A549 (cell line): ENCODE measurements around the gene ZFPL1. TPM values are rescaled to one million over a fixed set of nuclear protein-coding genes. Genes with fewer than 3 reads are reported as not detected.
A peak's percentile ranks its signal among the peaks of the same experiment; 100 is the strongest.

Experiments used
- ATAC-seq, 2 experiments: fragments of 200-7000 bp in 1 of 2; fragments of >200 bp in 1 of 2; cut with Nextera tagmentation in 1 of 2; cut with Tn5 transposase in 1 of 2; 3 replicates each; pipeline versions ENCODE4 v1.8.0 to v1.9.1; 2018 to 2020; ENCODE audit warnings: mild to moderate bottlenecking in 1 of 2, moderate library complexity in 1 of 2
- CTCF ChIA-PET: fragments of 300-600 bp; sonication (Branson Sonifier 250); formaldehyde crosslinking; extraction: SDS; loops from one replicate; lab custom pipeline; 2021; ENCODE audit warnings: antibody characterized with exemption, inconsistent platforms; lab: Yijun Ruan, JAX
- POLR2A ChIA-PET: fragments of 350-600 bp; formaldehyde crosslinking; extraction: SDS; loops from one replicate; lab custom pipeline; 2021; ENCODE audit warnings: antibody characterized with exemption, inconsistent platforms; lab: Yijun Ruan, JAX
- DNase-seq, 2 experiments: peaks; one replicate each; pipeline versions ENCODE4 v3.0.0 to v3.0.0-alpha.2; 2011 to 2016; ENCODE audit warnings: low read depth in 1 of 2, low spot score in 1 of 2
- FAIRE-seq: peaks from 2 replicates; lab custom pipeline; 2011; peaks lifted over from hg19 to GRCh38; lab: Jason Lieb, UNC
- H3K27ac ChIP-seq, 2 experiments: fragments of >200 bp; sonication (Bioruptor Twin); formaldehyde crosslinking; 3 replicates each; pipeline ENCODE4 v1.5.1; 2016 to 2017
- H3K4me1 ChIP-seq: fragments of >200 bp; sonication (Bioruptor Twin); formaldehyde crosslinking; 3 replicates; pipeline ENCODE4 v1.6.1; 2016
- H3K4me2 ChIP-seq: fragments of >200 bp; sonication (Bioruptor Twin); formaldehyde crosslinking; 3 replicates; pipeline ENCODE4 v1.6.1; 2016
- H3K4me3 ChIP-seq: fragments of >200 bp; sonication (Bioruptor Twin); formaldehyde crosslinking; 3 replicates; pipeline ENCODE4 v1.5.1; 2016
- H3K9me3 ChIP-seq: fragments of >200 bp; sonication (Bioruptor Twin); formaldehyde crosslinking; 3 replicates; pipeline ENCODE4 v1.6.1; 2016
- CBX2 ChIP-seq: fragments of 200-600 bp; sonication (generic); IDR thresholded peaks from 2 replicates; pipeline ENCODE4 v1.6.1; 2016; ENCODE audit warnings: low read depth, mild to moderate bottlenecking, borderline replicate concordance
- CBX8 ChIP-seq: fragments of 200-600 bp; sonication (generic); IDR thresholded peaks from 2 replicates; pipeline ENCODE4 v1.6.1; 2016
- EHF ChIP-seq: fragments of 250-450 bp; sonication (Bioruptor Pico); IDR thresholded peaks from 2 replicates; pipeline ENCODE4 v1.5.0; 2020; ENCODE audit warnings: mild to moderate bottlenecking
- EP300 ChIP-seq, 2 experiments: fragments of >200 bp; sonication (Bioruptor Twin); formaldehyde crosslinking; IDR thresholded peaks; 2 replicates in 1 of 2; 3 replicates in 1 of 2; pipeline ENCODE4 v1.6.1; 2016 to 2017
- HDAC2 ChIP-seq: fragments of 200-600 bp; sonication (generic); IDR thresholded peaks from 2 replicates; pipeline ENCODE4 v1.6.1; 2016
- HEYL ChIP-seq: fragments of 250-450 bp; sonication (Bioruptor Pico); IDR thresholded peaks from 2 replicates; pipeline ENCODE4 v1.8.0; 2021; ENCODE audit warnings: mild to moderate bottlenecking, moderate library complexity
- HOXA7 ChIP-seq: fragments of 250-450 bp; sonication (Bioruptor Pico); IDR thresholded peaks from 2 replicates; pipeline ENCODE4 v1.5.0; 2020; ENCODE audit warnings: mild to moderate bottlenecking, moderate library complexity
- HOXB5 ChIP-seq: fragments of 250-450 bp; sonication (Bioruptor Pico); IDR thresholded peaks from 2 replicates; pipeline ENCODE4 v1.5.0; 2020; ENCODE audit warnings: mild to moderate bottlenecking, moderate library complexity
- KDM5A ChIP-seq: fragments of 200-600 bp; sonication (generic); IDR thresholded peaks from 2 replicates; pipeline ENCODE4 v1.6.1; 2016; ENCODE audit warnings: antibody characterized with exemption, mild to moderate bottlenecking
- MAFK ChIP-seq: fragments of 450-650 bp; IDR thresholded peaks from 2 replicates; pipeline ENCODE4 v1.6.1; 2014; ENCODE audit not compliant: partially characterized antibody
- POLR2A ChIP-seq: IDR thresholded peaks from 2 replicates; pipeline ENCODE4 v1.6.1; 2012; ENCODE audit warnings: mild to moderate bottlenecking, low read length
- RAD21 ChIP-seq, 2 experiments: fragments of >200 bp in 1 of 2; sonication (Bioruptor Twin) in 1 of 2; formaldehyde crosslinking in 1 of 2; IDR thresholded peaks in 1 of 2; conservative IDR thresholded peaks in 1 of 2; 2 replicates in 1 of 2; 3 replicates in 1 of 2; pipeline ENCODE4 v1.6.1; 2012 to 2018; ENCODE audit warnings: inconsistent platforms in 1 of 2
- RARB ChIP-seq: fragments of 250-450 bp; sonication (Bioruptor Pico); IDR thresholded peaks from 2 replicates; pipeline ENCODE4 v1.8.0; 2021; ENCODE audit warnings: mild to moderate bottlenecking, moderate library complexity
- SMC3 ChIP-seq: fragments of >200 bp; sonication (Bioruptor Twin); formaldehyde crosslinking; IDR thresholded peaks from 3 replicates; pipeline ENCODE4 v1.6.1; 2018; ENCODE audit warnings: inconsistent platforms
- SREBF2 ChIP-seq: fragments of 450-650 bp; IDR thresholded peaks from 2 replicates; pipeline ENCODE4 v1.6.1; 2014; ENCODE audit warnings: mild to moderate bottlenecking, moderate library complexity
- ZFP36 ChIP-seq: fragments of 450-650 bp; IDR thresholded peaks from 2 replicates; pipeline ENCODE4 v1.6.1; 2014; ENCODE audit warnings: borderline replicate concordance; ENCODE audit not compliant: partially characterized antibody
- WGBS: methylation state at CpG from one replicate; pipeline ENCODE4 v1.1.6; 2017; ENCODE audit errors: missing lambda C conversion rate; 5-methylcytosine and 5-hydroxymethylcytosine counted together
- polyA plus RNA-seq, 4 experiments: library from polyadenylated mRNA; depleted of rRNA in 3 of 4; stranded (reverse); fragments of >200 nt; fragmentation: RNase III in 1 of 4; extraction: RNeasy Plus Mini Kit Qiagen cat#74134 plus additional on column Dnase treatment in 1 of 4; gene quantifications; 2 replicates in 3 of 4; 3 replicates in 1 of 4; pipeline ENCODE4 v1.2.3, GENCODE V29; 2011 to 2017
- TF ChIP-seq, protein P1 (sequence below): fragments of >200 bp; sonication (Bioruptor Twin); formaldehyde crosslinking; IDR thresholded peaks from 3 replicates; pipeline ENCODE4 v1.6.1; 2016
- TF ChIP-seq, protein P2 (sequence below): IDR thresholded peaks from 2 replicates; pipeline ENCODE4 v1.6.1; 2012; ENCODE audit warnings: low read depth, borderline replicate concordance
- TF ChIP-seq, protein P3 (sequence below): fragments of 200-600 bp; sonication (generic); IDR thresholded peaks from 2 replicates; pipeline ENCODE4 v1.6.1; 2016; ENCODE audit warnings: antibody characterized with exemption, mild to moderate bottlenecking, moderate library complexity
- TF ChIP-seq, protein P4 (sequence below): IDR thresholded peaks from 2 replicates; pipeline ENCODE4 v1.6.1; 2012

The ZFPL1 gene
- polyA plus RNA-seq, 2 of the 4 experiments (the other 2 are of a cell fraction), result 30.1 to 31.7 TPM

DNA sequence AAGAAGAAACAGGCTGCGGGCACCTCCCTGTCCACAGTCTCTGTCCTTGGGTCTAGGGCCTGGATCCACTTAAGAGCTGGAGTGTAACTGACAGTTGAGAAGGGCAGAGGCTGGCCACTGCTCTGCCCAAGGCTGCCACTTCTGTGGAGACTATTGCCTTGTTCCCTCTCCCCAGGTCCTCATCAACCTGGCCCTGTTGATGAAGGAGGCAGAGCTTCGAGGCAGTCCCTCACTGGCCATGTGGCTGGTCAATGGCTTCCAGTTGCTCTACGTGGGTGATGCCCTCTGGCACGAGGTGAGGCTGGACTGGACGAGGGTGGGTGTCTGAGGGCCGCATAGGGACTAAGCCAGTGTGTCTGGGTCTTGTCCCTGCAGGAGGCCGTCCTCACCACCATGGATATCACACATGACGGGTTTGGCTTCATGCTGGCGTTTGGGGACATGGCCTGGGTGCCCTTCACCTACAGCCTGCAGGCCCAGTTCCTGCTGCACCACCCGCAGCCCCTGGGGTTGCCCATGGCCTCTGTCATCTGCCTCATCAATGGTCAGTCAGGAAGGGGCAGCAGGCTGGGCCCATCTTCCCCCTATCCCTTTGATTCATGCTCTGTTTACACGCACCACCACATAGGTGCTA is 30.6 kb downstream of the ZFPL1 start (continued):
- TF ChIP-seq RARB (CRISPR knock-in tag), result no peak
- TF ChIP-seq, protein P1, sequence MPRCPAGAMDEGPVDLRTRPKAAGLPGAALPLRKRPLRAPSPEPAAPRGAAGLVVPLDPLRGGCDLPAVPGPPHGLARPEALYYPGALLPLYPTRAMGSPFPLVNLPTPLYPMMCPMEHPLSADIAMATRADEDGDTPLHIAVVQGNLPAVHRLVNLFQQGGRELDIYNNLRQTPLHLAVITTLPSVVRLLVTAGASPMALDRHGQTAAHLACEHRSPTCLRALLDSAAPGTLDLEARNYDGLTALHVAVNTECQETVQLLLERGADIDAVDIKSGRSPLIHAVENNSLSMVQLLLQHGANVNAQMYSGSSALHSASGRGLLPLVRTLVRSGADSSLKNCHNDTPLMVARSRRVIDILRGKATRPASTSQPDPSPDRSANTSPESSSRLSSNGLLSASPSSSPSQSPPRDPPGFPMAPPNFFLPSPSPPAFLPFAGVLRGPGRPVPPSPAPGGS, result no peak
- TF ChIP-seq CBX8, result no peak
- TF ChIP-seq, protein P2, sequence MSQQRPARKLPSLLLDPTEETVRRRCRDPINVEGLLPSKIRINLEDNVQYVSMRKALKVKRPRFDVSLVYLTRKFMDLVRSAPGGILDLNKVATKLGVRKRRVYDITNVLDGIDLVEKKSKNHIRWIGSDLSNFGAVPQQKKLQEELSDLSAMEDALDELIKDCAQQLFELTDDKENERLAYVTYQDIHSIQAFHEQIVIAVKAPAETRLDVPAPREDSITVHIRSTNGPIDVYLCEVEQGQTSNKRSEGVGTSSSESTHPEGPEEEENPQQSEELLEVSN, result no peak
- TF ChIP-seq HDAC2, result no peak

DNA sequence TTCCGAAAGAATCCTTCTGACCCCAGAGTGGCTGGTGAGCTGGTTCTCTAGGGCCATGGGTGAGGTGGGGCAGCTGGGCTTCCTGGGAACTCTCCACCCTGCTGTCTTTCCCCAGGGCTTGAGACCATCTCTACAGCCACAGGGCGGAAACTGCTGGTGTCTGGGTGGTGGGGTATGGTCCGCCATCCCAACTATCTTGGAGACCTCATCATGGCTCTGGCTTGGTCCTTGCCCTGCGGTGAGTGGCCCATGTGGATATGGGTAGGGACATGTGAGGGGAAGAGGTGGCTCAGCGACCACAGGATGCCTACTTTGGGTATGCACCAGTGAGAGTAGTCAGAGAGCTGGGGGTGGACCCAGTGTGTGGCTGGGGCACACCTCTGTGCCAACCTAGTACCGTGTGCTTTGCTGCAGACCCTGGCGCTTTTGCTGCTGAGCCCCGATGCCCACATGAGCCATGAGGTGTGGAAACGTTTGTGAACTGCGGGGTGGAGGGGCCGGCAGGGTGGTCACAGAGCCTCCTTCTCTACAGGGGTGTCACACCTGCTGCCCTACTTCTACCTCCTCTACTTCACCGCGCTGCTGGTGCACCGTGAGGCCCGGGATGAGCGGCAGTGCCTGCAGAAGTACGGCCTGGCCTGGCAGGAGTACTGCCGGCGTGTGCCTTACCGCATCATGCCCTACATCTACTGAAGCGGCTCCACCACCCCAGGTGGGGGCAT is 31.5 kb downstream of the ZFPL1 start:
- H3K4me2 ChIP-seq, result peak overlapping the region; percentile 92
- H3K9me3 ChIP-seq, result no peaks in the 10 kb centered on the region
- POLR2A ChIA-PET, result interaction anchor here (0.6 kb wide), 1 partner anchor 144 kb away, joined by 4 read pairs; no protein-coding TSS in a partner anchor
- ATAC-seq (no peak), FAIRE-seq (no peak), DNase-seq (no peak)
- peaks cover 37% of the 10 kb centered on the region; the same call in 2 of the 3 replicates for H3K4me1 ChIP-seq
- 91% methylated on average over 12 of the region's 21 CpGs for WGBS
- no peak overlapping the region for H3K4me3 ChIP-seq
- CTCF ChIA-PET, result interaction anchor here (0.8 kb wide), 1 partner anchor 328 kb away, joined by 3 read pairs; no protein-coding TSS in a partner anchor
- TF ChIP-seq HDAC2 (no peak), ZFP36 (no peak), POLR2A (peak; percentile 23; the same call in 1 of the 2 replicates), HEYL (CRISPR knock-in tag) (no peak), MAFK (no peak), HOXB5 (no peak), HOXA7 (CRISPR knock-in tag) (no peak), CBX2 (no peak), EP300 (IDR thresholded peaks at IDR 0.05) (no peak), EHF (CRISPR knock-in tag) (no peak), SREBF2 (no peak), RAD21 (conservative IDR thresholded peaks at IDR 0.05 in 1 of 2, IDR thresholded peaks at IDR 0.05 in 1 of 2) (no peak), KDM5A (no peak), SMC3 (no peak)
- TF ChIP-seq, protein P3, sequence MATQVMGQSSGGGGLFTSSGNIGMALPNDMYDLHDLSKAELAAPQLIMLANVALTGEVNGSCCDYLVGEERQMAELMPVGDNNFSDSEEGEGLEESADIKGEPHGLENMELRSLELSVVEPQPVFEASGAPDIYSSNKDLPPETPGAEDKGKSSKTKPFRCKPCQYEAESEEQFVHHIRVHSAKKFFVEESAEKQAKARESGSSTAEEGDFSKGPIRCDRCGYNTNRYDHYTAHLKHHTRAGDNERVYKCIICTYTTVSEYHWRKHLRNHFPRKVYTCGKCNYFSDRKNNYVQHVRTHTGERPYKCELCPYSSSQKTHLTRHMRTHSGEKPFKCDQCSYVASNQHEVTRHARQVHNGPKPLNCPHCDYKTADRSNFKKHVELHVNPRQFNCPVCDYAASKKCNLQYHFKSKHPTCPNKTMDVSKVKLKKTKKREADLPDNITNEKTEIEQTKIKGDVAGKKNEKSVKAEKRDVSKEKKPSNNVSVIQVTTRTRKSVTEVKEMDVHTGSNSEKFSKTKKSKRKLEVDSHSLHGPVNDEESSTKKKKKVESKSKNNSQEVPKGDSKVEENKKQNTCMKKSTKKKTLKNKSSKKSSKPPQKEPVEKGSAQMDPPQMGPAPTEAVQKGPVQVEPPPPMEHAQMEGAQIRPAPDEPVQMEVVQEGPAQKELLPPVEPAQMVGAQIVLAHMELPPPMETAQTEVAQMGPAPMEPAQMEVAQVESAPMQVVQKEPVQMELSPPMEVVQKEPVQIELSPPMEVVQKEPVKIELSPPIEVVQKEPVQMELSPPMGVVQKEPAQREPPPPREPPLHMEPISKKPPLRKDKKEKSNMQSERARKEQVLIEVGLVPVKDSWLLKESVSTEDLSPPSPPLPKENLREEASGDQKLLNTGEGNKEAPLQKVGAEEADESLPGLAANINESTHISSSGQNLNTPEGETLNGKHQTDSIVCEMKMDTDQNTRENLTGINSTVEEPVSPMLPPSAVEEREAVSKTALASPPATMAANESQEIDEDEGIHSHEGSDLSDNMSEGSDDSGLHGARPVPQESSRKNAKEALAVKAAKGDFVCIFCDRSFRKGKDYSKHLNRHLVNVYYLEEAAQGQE, result no peak
- TF ChIP-seq, protein P4, sequence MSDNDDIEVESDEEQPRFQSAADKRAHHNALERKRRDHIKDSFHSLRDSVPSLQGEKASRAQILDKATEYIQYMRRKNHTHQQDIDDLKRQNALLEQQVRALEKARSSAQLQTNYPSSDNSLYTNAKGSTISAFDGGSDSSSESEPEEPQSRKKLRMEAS, result 0 out of 2 replicates have a peak, but pooled peaks have one; percentile 12
- TF ChIP-seq, protein P1, result 0 out of 3 replicates have a peak, but pooled peaks have one; percentile 10
- TF ChIP-seq, protein P2, result no peak
- H3K27ac ChIP-seq, result no peak overlapping the region
